Stomach (tissue), 9 donors: ENCODE measurements around the gene SNPH. TPM values are rescaled to one million over a fixed set of nuclear protein-coding genes. Genes with fewer than 3 reads are reported as not detected.

Experiments used
- DNase-seq, 2 donors: peaks; one replicate each; pipeline versions ENCODE4 v3.0.0 to v3.0.0-alpha.2; 2013 to 2019
- H3K27ac ChIP-seq, 5 donors: fragments of 200-600 bp in 4 of 5; sonication (generic) in 4 of 5; one replicate each; pipeline ENCODE4 v1.5.1; 2013 to 2019; ENCODE audit warnings: mild to moderate bottlenecking in 1 of 5, moderate library complexity in 1 of 5
- H3K27me3 ChIP-seq, 3 donors: fragments of 200-600 bp; sonication (generic); one replicate each; pipeline ENCODE4 v1.5.1; 2017 to 2019; ENCODE audit warnings: mixed run types in 1 of 3
- H3K36me3 ChIP-seq, 4 donors: fragments of 200-600 bp; sonication (generic); 1 replicate in 3 of 4; 2 replicates in 1 of 4; pipeline ENCODE4 v1.5.1; 2016 to 2019
- H3K4me1 ChIP-seq, 4 donors: fragments of 200-600 bp; sonication (generic); one replicate each; pipeline ENCODE4 v1.5.1; 2016 to 2019
- H3K4me3 ChIP-seq, 4 donors: fragments of 200-600 bp; sonication (generic) in 3 of 4; one replicate each; pipeline ENCODE4 v1.5.1; 2016 to 2019; ENCODE audit warnings: mild to moderate bottlenecking in 1 of 4
- H3K9me3 ChIP-seq, 4 donors: fragments of 200-600 bp; sonication (generic); one replicate each; pipeline ENCODE4 v1.5.1; 2016 to 2019
- CTCF ChIP-seq, 7 experiments: fragments of 450-650 bp in 4 of 7; fragments of 200-600 bp in 3 of 7; sonication (generic) in 3 of 7; IDR thresholded peaks; one replicate each; pipeline ENCODE4 v1.5.1; 2016 to 2019; ENCODE audit warnings: antibody characterized with exemption in 7 of 7, control low read depth in 2 of 7, mild to moderate bottlenecking in 1 of 7
- EP300 ChIP-seq: sonication (generic); formaldehyde crosslinking; IDR thresholded peaks from one replicate; pipeline ENCODE4 v1.6.1; 2017; ENCODE audit warnings: antibody characterized with exemption
- POLR2A ChIP-seq, 4 donors: fragments of 450-650 bp; IDR thresholded peaks; one replicate each; pipeline ENCODE4 v1.6.1; 2016; ENCODE audit warnings: antibody characterized with exemption in 4 of 4, control low read depth in 2 of 4, mild to moderate bottlenecking in 1 of 4, moderate library complexity in 1 of 4
- POLR2AphosphoS5 ChIP-seq, 3 donors: sonication (generic); formaldehyde crosslinking; IDR thresholded peaks; one replicate each; pipeline ENCODE4 v1.6.1; 2016; ENCODE audit warnings: antibody characterized with exemption in 3 of 3
- WGBS, 5 donors: extraction: QIAGEN DNeasy Blood & Tissue Kit in 3 of 5; methylation state at CpG; one replicate each; pipeline versions ENCODE4 v1.1.5 to v1.1.7; 2013 to 2018; 5-methylcytosine and 5-hydroxymethylcytosine counted together
- intact Hi-C: fragments of 100-400 bp; cut with DNase I; formaldehyde crosslinking; loops from one replicate; pipeline ENCODE4 v1.15.1; 2023; ENCODE audit warnings: low total_unique reads
- polyA plus RNA-seq, 3 donors: library from polyadenylated mRNA; stranded (reverse); fragments of 200-250 nt; gene quantifications; one replicate each; pipeline ENCODE4 v1.2.3, GENCODE V29; 2013
- total RNA-seq, 5 donors: library from RNA; depleted of rRNA; stranded (reverse); fragments of >200 nt; gene quantifications; one replicate each; pipeline versions ENCODE4 v1.1.0 to v1.2.3, GENCODE V29; 2014 to 2016
- donor health status: healthy with polysubstance abuse.
- donor health status: Bipolar disorder and iron deficiency.
- donor health status: healthy.

Gene SNPH
- total and polyA plus RNA-seq, 8 donors, result 1.8 to 15.6 (median 3.9) TPM

- H3K27ac ChIP-seq, result peak overlapping the region; percentile 72 to 84 (median 81)
- intact Hi-C loops, result no loop called here
- peaks cover 0 to 10% (median 0%) of the 10 kb centered on the region in 3 donors for H3K27me3 ChIP-seq
- no peaks in the 10 kb centered on the region for H3K9me3 ChIP-seq
- no peak for DNase-seq
- WGBS, 5 donors, result 2 to 5% (median 4%) methylated on average over 10 of the region's 10 CpGs
- H3K4me1 ChIP-seq, result peaks cover 16 to 31% (median 25%) of the 10 kb centered on the region in 4 donors
- TF ChIP-seq CTCF (IDR thresholded peaks at IDR 0.05) (no peak), POLR2AphosphoS5 (IDR thresholded peaks at IDR 0.05) (no peak), EP300 (no peak), POLR2A (IDR thresholded peaks at IDR 0.05) (no peak)
- peak overlapping the region; percentile 86 to 99 (median 98) for H3K4me3 ChIP-seq
- H3K36me3 ChIP-seq, result peaks cover 0 to 5% (median 0%) of the 10 kb centered on the region in 4 donors
Observed at GRCh38 chr20:1265916-1266166, 253 bp upstream of the SNPH start.

GRCh38 chr20:1267161-1267560 is 1.1 kb downstream of the SNPH start:
- H3K27me3 ChIP-seq, result peaks cover 0 to 10% (median 0%) of the 10 kb centered on the region in 3 donors
- peak overlapping the region in 3 of 5 donors; percentile 72 to 84 (median 81) for H3K27ac ChIP-seq
- H3K4me1 ChIP-seq, result peaks cover 16 to 31% (median 25%) of the 10 kb centered on the region in 4 donors
- TF ChIP-seq POLR2AphosphoS5 (IDR thresholded peaks at IDR 0.05) (no peak), POLR2A (IDR thresholded peaks at IDR 0.05) (no peak), CTCF (IDR thresholded peaks at IDR 0.05) (no peak), EP300 (no peak)
- peak overlapping the region; percentile 86 to 99 (median 98) for H3K4me3 ChIP-seq
- intact Hi-C loops, result no loop called here
- 74 to 80% (median 76%) methylated on average over 2 to 8 of the region's 8 CpGs for WGBS, 5 donors
- no peak for DNase-seq
- no peaks in the 10 kb centered on the region for H3K9me3 ChIP-seq
- peaks cover 0 to 7% (median 0%) of the 10 kb centered on the region in 4 donors for H3K36me3 ChIP-seq

GRCh38 chr20:1267809-1268374 is 1.8 kb downstream of the SNPH start:
- peak overlapping the region in 1 of 4 donors; percentile 99 for H3K4me3 ChIP-seq
- peaks cover 16 to 36% (median 31%) of the 10 kb centered on the region in 4 donors for H3K4me1 ChIP-seq
- H3K9me3 ChIP-seq, result no peaks in the 10 kb centered on the region
- peaks cover 0 to 10% (median 0%) of the 10 kb centered on the region in 3 donors for H3K27me3 ChIP-seq
- WGBS, 5 donors, result 85 to 92% (median 86%) methylated on average over 3 of the region's 3 CpGs
- H3K27ac ChIP-seq, result peak overlapping the region in 1 of 5 donors; percentile 84
- no peak for DNase-seq
- intact Hi-C loops, result no loop called here
- TF ChIP-seq POLR2A (IDR thresholded peaks at IDR 0.05) (no peak), POLR2AphosphoS5 (IDR thresholded peaks at IDR 0.05) (no peak), EP300 (no peak), CTCF (IDR thresholded peaks at IDR 0.05) (no peak)
- peaks cover 0 to 7% (median 0%) of the 10 kb centered on the region in 4 donors for H3K36me3 ChIP-seq

GRCh38 chr20:1269235-1269634 is 3.1 kb downstream of the SNPH start:
- peaks cover 0 to 7% (median 0%) of the 10 kb centered on the region in 4 donors for H3K36me3 ChIP-seq
- intact Hi-C loops, result no loop called here
- H3K9me3 ChIP-seq, result no peaks in the 10 kb centered on the region
- TF ChIP-seq POLR2A (IDR thresholded peaks at IDR 0.05), result no peak
- TF ChIP-seq EP300, result no peak
- no peak for TF ChIP-seq POLR2AphosphoS5 (IDR thresholded peaks at IDR 0.05)
- TF ChIP-seq CTCF (IDR thresholded peaks at IDR 0.05), result no peak
- peaks cover 0 to 10% (median 0%) of the 10 kb centered on the region in 3 donors for H3K27me3 ChIP-seq
- WGBS, 5 donors, result 89 to 94% (median 92%) methylated on average over 8 of the region's 8 CpGs
- H3K4me3 ChIP-seq, result no peak overlapping the region
- peaks cover 16 to 41% (median 33%) of the 10 kb centered on the region in 4 donors for H3K4me1 ChIP-seq
- H3K27ac ChIP-seq, result no peak overlapping the region
- no peak for DNase-seq
